Peyer's patch (tissue), 4 donors: ENCODE results near the gene FIGNL2. TPM values are rescaled to one million over a fixed set of nuclear protein-coding genes. Genes with fewer than 3 reads are reported as not detected.

Experiments used
- DNase-seq, 3 donors: peaks; one replicate each; pipeline ENCODE4 v3.0.0-alpha.2; 2017 to 2019
- H3K27ac ChIP-seq, 4 donors: fragments of 200-600 bp; sonication (generic); one replicate each; pipeline ENCODE4 v1.5.1; 2016 to 2019
- H3K27me3 ChIP-seq, 2 donors: fragments of 200-600 bp; sonication (generic); one replicate each; pipeline ENCODE4 v1.5.1; 2019
- H3K36me3 ChIP-seq, 3 donors: fragments of 200-600 bp; sonication (generic); one replicate each; pipeline ENCODE4 v1.5.1; 2016 to 2019
- H3K4me1 ChIP-seq, 4 donors: fragments of 200-600 bp; sonication (generic); one replicate each; pipeline ENCODE4 v1.5.1; 2016 to 2019
- H3K4me3 ChIP-seq, 4 donors: fragments of 200-600 bp; sonication (generic); 1 replicate in 3 of 4; 2 replicates in 1 of 4; pipeline ENCODE4 v1.5.1; 2016 to 2019; ENCODE audit warnings: mild to moderate bottlenecking in 1 of 4
- H3K9me3 ChIP-seq, 4 donors: fragments of 200-600 bp; sonication (generic); one replicate each; pipeline ENCODE4 v1.5.1; 2016 to 2019; ENCODE audit warnings: mild to moderate bottlenecking in 1 of 4
- CTCF ChIP-seq, 6 experiments: fragments of 450-650 bp in 4 of 6; fragments of 200-600 bp in 2 of 6; sonication (generic) in 1 of 6; IDR thresholded peaks; one replicate each; pipeline ENCODE4 v1.5.1; 2017 to 2019; ENCODE audit warnings: antibody characterized with exemption in 6 of 6, mild to moderate bottlenecking in 3 of 6, moderate library complexity in 1 of 6
- POLR2A ChIP-seq, 2 donors: fragments of 450-650 bp; IDR thresholded peaks; one replicate each; pipeline ENCODE4 v1.5.1; 2017; ENCODE audit warnings: antibody characterized with exemption in 2 of 2, mild to moderate bottlenecking in 2 of 2, moderate library complexity in 2 of 2
- total RNA-seq, 4 donors: library from RNA; depleted of rRNA; stranded (reverse); fragments of >200 nt; gene quantifications; one replicate each; pipeline ENCODE4 v1.1.0, GENCODE V29; 2016

The FIGNL2 gene
- total RNA-seq, 4 donors from 2014 or later, result 0.19 TPM; not detected in 3

GRCh38 chr12:51850965-51851299 is 2.4 kb upstream of the FIGNL2 start:
- Histone ChIP-seq H3K4me1 (peaks cover 0 to 24% (median 10%) of the 10 kb centered on the region in 4 donors), H3K36me3 (no peaks in the 10 kb centered on the region), H3K4me3 (no peak overlapping the region), H3K27ac (no peak overlapping the region), H3K27me3 (peaks cover 0 to 27% of the 10 kb centered on the region in 2 donors), H3K9me3 (no peaks in the 10 kb centered on the region)
- TF ChIP-seq POLR2A (IDR thresholded peaks at IDR 0.05) (no peak), CTCF (IDR thresholded peaks at IDR 0.05) (no peak)
- no peak for DNase-seq

- DNase-seq, result no peak
- Histone ChIP-seq H3K27me3 (peaks cover 0 to 33% of the 10 kb centered on the region in 2 donors), H3K27ac (peak overlapping the region in 1 of 4 donors; percentile 57), H3K9me3 (no peaks in the 10 kb centered on the region), H3K4me3 (no peak overlapping the region), H3K36me3 (no peaks in the 10 kb centered on the region), H3K4me1 (peaks cover 0 to 24% (median 10%) of the 10 kb centered on the region in 4 donors)
- no peak for TF ChIP-seq CTCF (IDR thresholded peaks at IDR 0.05)
- no peak for TF ChIP-seq POLR2A (IDR thresholded peaks at IDR 0.05)
Measured at GRCh38 chr12:51850081-51850964, 1.8 kb upstream of the FIGNL2 start.

- peak overlapping the region in 3 of 4 donors; percentile 42 to 62 (median 57) for H3K27ac ChIP-seq
- peaks cover 0 to 24% (median 10%) of the 10 kb centered on the region in 4 donors for H3K4me1 ChIP-seq
- no peaks in the 10 kb centered on the region for H3K9me3 ChIP-seq
- DNase-seq, result no peak
- H3K27me3 ChIP-seq, result peaks cover 0 to 36% of the 10 kb centered on the region in 2 donors
- no peaks in the 10 kb centered on the region for H3K36me3 ChIP-seq
- TF ChIP-seq CTCF (IDR thresholded peaks at IDR 0.05), result peak in 1 of 6 experiments; percentile 4
- no peak for TF ChIP-seq POLR2A (IDR thresholded peaks at IDR 0.05)
- H3K4me3 ChIP-seq, result peak overlapping the region in 3 of 4 donors; percentile 48 to 59 (median 54)
Measured at GRCh38 chr12:51848841-51849735, 570 bp upstream of the FIGNL2 start.

GRCh38 chr12:51847643-51848325 is 734 bp downstream of the FIGNL2 start:
- H3K4me1 ChIP-seq, result peaks cover 0 to 24% (median 10%) of the 10 kb centered on the region in 4 donors
- H3K27me3 ChIP-seq, result peaks cover 0 to 36% of the 10 kb centered on the region in 2 donors
- peak overlapping the region; percentile 12 to 63 (median 48) for H3K27ac ChIP-seq
- H3K9me3 ChIP-seq, result no peaks in the 10 kb centered on the region
- no peak for DNase-seq
- H3K4me3 ChIP-seq, result peak overlapping the region; percentile 31 to 59 (median 51)
- no peaks in the 10 kb centered on the region for H3K36me3 ChIP-seq
- TF ChIP-seq POLR2A (IDR thresholded peaks at IDR 0.05), result no peak
- TF ChIP-seq CTCF (IDR thresholded peaks at IDR 0.05), result no peak
